SK-N-SH (cell line): ENCODE data around the gene PTGDS.

ENCODE experiments used
- EP300 ChIP-seq, 2 experiments: IDR thresholded peaks; 2 replicates each; pipeline versions ENCODE4 v1.4.0 to v1.6.1; 2012; ENCODE audit warnings: borderline replicate concordance in 1 of 2, low read depth in 1 of 2, low read length in 1 of 2
- EZH2phosphoT487 ChIP-seq: fragments of 200-600 bp; sonication (generic); IDR thresholded peaks from 2 replicates; pipeline ENCODE4 v1.6.1; 2017; ENCODE audit warnings: low read depth, mixed run types, mild to moderate bottlenecking, antibody characterized with exemption, moderate library complexity, borderline replicate concordance
- FOXM1 ChIP-seq: IDR thresholded peaks from 2 replicates; pipeline ENCODE4 v1.4.0; 2012; ENCODE audit warnings: low read depth, mild to moderate bottlenecking
- GABPA ChIP-seq: IDR thresholded peaks from 2 replicates; pipeline ENCODE4 v1.4.0; 2012; ENCODE audit warnings: low read depth, mild to moderate bottlenecking
- NFIC ChIP-seq: IDR thresholded peaks from 2 replicates; pipeline ENCODE4 v1.4.0; 2012; ENCODE audit warnings: borderline replicate concordance
- SIN3A ChIP-seq: IDR thresholded peaks from 2 replicates; pipeline ENCODE4 v1.6.1; 2012; ENCODE audit warnings: low read depth, mild to moderate bottlenecking, low read length, moderate library complexity, borderline replicate concordance
- TF ChIP-seq, protein P1 (sequence below): fragments of 200-600 bp; sonication (generic); IDR thresholded peaks from 2 replicates; pipeline ENCODE4 v1.6.1; 2017; ENCODE audit warnings: antibody characterized with exemption, mild to moderate bottlenecking, moderate library complexity

DNA sequence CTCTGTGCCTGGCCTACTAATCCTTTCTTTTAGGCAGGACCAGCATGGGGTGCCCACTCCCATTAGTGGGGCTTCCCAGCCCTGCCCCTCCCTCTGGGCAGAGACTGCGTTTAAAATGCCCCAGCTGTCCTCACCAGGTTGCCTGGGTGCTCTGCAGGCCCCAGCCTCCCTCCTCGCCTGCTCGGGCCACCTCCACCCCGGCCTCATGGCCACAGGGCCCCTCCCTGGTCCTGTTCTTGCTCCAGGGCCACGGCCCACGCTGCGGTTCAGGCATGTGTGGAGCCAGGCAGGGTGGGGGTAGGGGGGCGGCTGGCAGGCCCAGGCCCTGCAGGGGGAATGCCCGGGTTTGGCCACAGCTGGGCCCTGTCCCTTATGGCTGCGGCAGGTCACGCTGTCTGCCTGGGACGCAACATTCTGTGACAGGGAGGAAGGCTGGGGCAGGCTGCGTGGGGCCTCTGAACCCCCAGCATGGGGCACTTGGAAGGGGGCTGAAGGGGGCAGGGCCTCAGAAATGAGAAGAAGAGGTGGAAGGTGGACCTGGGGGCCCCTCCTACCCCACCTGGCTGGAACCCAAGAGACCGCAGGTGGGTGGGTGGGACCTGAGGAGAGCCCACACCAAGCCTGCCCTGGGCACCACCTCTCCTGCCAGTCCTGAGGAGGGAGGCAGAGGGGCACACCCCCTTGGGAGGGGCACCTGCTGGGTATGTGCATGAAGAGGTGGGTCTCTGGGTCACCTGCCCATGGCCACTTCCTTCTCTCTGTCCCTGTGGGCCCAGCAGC lies 25.6 kb upstream of the PTGDS start, which contains the start of gene LCN12:
- TF ChIP-seq, protein P1, sequence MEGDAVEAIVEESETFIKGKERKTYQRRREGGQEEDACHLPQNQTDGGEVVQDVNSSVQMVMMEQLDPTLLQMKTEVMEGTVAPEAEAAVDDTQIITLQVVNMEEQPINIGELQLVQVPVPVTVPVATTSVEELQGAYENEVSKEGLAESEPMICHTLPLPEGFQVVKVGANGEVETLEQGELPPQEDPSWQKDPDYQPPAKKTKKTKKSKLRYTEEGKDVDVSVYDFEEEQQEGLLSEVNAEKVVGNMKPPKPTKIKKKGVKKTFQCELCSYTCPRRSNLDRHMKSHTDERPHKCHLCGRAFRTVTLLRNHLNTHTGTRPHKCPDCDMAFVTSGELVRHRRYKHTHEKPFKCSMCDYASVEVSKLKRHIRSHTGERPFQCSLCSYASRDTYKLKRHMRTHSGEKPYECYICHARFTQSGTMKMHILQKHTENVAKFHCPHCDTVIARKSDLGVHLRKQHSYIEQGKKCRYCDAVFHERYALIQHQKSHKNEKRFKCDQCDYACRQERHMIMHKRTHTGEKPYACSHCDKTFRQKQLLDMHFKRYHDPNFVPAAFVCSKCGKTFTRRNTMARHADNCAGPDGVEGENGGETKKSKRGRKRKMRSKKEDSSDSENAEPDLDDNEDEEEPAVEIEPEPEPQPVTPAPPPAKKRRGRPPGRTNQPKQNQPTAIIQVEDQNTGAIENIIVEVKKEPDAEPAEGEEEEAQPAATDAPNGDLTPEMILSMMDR, result no peak
- no peak for TF ChIP-seq NFIC
- TF ChIP-seq EP300 (IDR thresholded peaks at IDR 0.05; ENCODE audit: borderline replicate concordance in 1 of 2, low read depth in 1 of 2, low read length in 1 of 2), result no peak
- TF ChIP-seq GABPA, result no peak
- no peak for TF ChIP-seq SIN3A
- TF ChIP-seq EZH2phosphoT487, result no peak
- TF ChIP-seq FOXM1, result no peak
